Measurements from ENCODE around the gene ALDOC. TPM values are rescaled to one million over a fixed set of nuclear protein-coding genes. Genes with fewer than 3 reads are reported as not detected.
"Not testable (repeated sequence)": the region's sequence is repeated elsewhere in the genome, so short reads cannot be mapped to it uniquely, and the experiment has no call there.

ALDOC gene
- 1 to 10 TPM in 9 of 10 donors, under 1 TPM in 1; 0.92 to 5.1 (median 1.9) TPM for polyA plus RNA-seq (ENCODE audit: insufficient read length in 10 of 10)
- long read RNA-seq, donor 1 = 0 reads
- long read RNA-seq, donor 2, partial matches to known transcripts = 0 of 2 reads
- long read RNA-seq, donor 2, other reads (novel, unspliced or antisense) = 0 of 2 reads
- long read RNA-seq, donor 3 = 0 reads
- long read RNA-seq, donor 4 = 0 reads
- long read RNA-seq, donor 5 = 0 reads
- long read RNA-seq, donor 6 = 0 reads
- long read RNA-seq, donor 7, partial matches to known transcripts = 0 of 1 reads
- long read RNA-seq, donor 7, other reads (novel, unspliced or antisense) = 0 of 1 reads
- long read RNA-seq, donor 8 = 0 reads
- long read RNA-seq, donor 9 = 0 reads

DNA sequence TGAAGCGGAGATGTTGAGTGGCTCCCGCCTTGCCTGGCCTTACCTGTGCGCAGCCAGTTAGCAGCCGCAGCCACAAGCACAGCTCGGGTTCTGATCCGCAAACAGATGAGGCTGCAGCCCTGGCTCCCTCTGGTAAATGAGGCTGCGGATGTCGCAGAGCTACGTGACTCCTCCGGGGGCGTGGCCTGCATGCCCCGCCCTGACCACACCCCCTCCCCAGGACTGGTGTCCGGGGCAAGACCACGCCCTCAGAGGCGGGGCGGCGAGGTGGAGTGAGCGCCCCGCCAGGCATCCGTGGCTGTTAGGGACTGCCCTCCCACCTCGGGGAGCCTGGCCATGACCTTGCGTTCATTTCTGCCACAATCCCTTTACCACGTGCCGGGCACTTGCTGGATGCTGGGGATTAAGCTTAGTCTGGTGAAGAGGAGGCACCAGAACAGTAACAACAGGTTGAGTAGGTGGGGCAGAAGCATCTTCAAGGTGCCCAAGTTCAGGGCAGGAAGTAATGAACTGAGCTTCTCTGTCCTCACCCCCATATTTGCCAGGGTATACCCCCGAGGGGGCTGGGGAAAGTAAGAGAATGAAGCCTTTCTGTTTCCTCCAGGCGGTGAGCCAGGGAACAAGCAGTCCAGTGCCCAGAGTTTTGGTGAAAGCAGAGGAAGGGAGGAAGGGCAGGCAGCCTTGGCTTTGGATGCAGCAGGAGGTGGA, at the start of gene ALDOC:
Gene ALDOC, minus strand, starts transcription at position 138 of the 708 bp plus-strand sequence. CDS start 1,363 bp downstream, outside the sequence.
- DNase-seq = peak; percentile 84 to 92 (median 87)

DNA sequence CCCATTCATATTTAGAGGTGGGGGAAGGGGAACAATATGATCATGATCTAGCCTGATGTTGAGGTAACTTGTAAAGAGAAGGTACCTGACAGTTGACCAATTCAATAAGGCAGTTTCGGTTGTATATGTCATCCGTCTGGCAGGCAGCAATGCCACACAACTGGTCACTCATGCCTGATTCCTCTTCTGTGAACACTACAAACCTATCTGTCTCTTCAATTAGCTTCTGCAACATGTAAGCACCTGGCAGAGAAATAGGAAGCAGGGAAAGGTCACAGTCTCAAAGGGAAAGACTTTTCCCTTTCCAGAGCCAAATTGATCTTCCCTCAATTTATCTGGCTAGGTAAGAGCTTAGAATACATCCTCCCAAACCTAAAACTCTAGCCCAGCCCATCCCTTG, 47.5 kb upstream of the ALDOC start:
- DNase-seq = no peak

GRCh38 chr17:28623696-28624095, 47.0 kb upstream of the ALDOC start:
- DNase-seq = no peak

GRCh38 chr17:28622186-28622585, 45.5 kb upstream of the ALDOC start:
- DNase-seq = no peak

- no peak for DNase-seq
Observed at GRCh38 chr17:28620010-28620409, 43.3 kb upstream of the ALDOC start.

DNA sequence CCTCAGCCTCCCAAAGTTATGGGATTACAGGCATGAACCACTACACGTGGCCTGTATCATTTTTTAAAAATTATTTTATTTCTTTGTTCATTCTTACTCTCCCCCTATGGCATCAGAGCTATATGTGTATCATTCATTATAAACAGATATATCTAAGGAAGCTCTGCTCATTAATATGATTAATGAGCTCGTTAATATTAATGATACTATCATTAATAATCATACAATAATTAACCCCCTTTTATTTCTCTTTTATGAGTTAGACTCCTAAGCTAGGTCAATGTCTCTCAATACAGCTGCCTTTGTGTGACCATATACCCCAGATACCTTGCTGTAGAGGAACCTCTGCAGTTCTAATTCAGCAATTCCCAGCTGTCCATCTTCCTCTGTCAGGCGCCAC, 41.8 kb upstream of the ALDOC start:
- no peak for DNase-seq

- no peak for DNase-seq
Observed at GRCh38 chr17:28616281-28616680, 39.6 kb upstream of the ALDOC start.

- no peak for DNase-seq
Observed at GRCh38 chr17:28615260-28615940, 38.7 kb upstream of the ALDOC start.

DNA sequence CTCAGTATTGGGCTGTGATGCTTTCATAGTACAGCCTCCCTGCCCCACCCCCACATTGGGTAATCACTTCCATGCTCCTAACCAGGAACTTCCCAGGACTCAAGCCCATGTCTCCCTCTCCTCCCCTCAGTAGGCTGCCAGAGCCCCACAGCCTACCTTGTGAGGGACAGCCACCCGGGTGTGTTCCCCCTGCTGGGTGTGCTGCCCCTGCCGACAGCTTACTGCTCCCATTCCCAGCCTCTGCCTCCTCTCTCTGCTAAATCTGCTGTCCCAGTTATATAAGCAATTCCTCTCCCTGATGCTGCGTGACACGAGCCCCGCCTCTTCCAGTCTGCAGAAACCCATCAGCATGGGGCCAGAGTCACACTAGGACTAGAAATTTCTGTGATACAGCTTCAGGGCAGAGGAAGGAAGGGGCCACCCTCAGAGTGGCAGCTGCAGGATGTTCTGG, 37.3 kb upstream of the ALDOC start, which contains the start of gene RSKR:
Gene RSKR, minus strand, starts transcription at position 255 of the 451 bp plus-strand sequence. Its CDS starts 24 bp downstream, at position 231.
- no peak for DNase-seq

DNA sequence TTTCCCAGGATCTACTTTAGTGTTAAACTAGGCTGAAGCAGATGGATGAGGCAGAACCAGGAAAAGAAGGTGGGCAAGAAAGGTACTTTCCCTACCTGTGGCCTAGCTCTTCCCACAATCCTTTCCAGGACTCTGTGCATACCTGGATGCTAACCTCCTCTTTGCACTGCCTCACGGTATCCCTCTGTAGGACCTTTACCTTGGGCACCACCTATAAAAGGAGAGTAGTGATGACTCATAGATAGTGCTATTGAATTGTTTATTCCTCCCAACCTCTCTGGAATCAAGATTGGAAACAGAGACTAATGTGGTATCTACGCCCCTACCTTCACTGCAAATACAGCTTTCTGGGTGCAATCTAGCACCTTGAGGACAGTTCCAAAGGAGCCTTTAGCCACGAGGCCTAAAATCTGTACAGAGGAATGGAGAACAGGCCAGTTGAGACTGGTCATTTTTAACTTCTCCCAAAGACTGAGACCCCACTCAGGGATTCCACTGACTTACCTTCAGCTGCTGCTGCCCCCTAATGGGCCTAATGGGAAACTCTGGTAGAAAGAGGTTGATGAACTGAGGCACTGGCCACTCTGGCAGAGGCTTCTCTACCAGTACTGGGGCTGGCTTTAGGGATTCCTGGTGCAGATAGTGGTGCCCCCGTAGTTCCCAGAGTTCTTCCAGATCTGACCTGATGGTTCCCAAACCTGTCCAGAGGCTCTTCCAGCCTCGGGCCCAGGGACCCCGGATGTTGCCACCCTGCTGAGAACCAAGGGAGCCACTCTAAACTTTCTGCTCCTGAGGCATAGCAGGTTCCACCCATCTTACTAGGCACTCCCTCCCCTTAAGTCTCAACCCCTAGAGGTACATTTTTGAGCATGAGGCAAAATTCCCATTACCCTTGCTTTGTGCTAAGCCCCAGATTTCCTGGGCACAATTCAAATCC, 36.5 kb upstream of the ALDOC start:
- DNase-seq = peak; percentile 9 to 47 (median 34)

DNA sequence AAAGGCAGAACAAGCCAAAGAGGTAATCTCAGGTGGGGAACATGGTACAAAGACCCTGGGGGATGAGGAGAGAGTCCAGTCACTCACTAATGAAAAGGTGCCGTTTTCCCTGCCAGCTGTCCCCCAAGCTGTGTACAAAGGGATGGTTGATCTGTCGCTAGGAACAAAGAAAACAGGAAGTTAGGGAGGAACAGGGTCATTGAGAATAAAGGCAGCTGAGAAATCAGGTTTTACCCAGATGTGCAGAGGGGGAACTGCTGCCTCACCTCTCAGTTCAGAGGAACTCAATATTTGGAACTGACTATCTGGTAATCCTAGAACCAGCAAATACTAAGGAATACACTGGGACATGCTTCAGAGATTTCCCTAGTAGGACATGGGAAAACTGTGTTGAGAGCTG, 35.8 kb upstream of the ALDOC start:
- no peak for DNase-seq

DNA sequence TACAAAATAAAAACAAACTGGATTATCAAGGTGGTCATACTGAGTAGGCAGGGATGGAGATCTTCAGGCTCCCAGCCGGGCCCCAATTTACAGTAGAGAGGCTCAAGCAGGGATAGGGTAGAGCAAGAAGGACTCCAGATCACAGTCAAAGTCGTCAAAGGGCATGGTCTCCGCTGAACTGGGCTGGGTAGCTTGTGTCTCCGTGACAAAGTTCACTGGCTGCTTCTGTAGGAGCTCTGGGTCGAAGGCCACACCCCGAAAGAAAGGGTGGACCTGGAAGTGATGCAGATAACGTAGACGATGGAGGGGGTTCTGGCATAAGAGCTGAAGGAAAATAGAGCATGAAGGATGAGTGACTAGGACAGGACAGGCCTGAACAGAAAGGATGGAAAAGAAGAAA, 33.7 kb upstream of the ALDOC start:
- no peak for DNase-seq

DNA sequence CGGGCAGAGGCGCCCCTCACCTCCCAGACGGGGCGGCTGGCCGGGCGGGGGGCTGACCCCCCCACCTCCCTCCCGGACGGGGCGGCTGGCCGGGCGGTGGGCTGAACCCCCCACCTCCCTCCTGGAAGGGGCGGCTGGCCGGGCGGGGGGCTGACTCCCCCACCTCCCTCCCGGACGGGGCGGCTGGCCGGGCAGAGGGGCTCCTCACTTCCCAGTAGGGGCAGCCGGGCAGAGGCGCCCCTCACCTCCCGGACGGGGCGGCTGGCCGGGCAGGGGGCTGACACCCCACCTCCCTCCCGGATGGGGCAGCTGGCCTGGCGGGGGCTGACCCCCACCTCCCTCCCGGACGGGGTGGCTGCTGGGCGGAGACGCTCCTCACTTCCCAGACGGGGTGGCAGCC, 27.3 kb upstream of the ALDOC start:
- not testable (repeated sequence) for DNase-seq

DNA sequence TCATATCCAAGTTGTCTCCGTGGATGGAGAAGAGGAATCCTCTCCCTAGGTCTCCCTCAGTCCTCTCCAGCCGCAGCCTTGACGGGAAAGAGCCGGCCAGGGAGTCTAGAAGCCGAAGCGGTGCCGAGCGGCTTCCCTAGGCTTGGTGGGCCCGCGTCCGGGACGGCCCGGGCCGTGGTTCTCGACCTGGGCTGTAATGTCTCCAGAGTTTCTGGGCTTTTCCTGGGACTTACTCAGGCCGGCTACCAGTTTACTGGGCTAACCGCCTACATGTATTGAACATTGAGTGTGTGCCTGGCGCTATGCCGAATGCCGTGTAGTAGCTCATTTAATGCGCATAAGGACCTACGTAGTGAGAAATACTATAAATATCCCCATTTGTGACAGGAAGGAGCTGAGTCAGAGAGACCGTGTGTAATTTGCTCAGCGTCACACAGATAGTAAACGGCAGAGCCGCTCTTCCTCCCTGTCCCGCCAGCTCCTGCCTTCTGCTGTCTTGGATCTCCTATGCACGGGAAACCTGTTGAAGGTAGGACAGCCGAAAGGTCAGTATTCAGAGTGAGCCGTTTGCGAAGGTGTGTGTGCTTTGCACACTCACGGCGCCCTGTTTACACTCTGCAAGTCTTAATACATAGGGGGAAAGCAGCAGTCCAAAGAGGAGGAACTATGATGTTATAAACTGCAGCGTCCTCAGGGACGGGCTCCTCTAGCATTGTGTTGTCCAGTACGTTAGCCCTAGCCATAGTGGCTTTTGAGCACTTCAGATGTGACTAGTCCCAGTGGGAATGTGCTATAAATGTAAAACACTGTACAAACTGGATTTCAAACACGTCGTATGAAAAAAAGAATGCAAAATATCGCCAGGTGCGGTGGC, 22.9 kb upstream of the ALDOC start:
- DNase-seq = peak; percentile 76 to 90 (median 81)

DNA sequence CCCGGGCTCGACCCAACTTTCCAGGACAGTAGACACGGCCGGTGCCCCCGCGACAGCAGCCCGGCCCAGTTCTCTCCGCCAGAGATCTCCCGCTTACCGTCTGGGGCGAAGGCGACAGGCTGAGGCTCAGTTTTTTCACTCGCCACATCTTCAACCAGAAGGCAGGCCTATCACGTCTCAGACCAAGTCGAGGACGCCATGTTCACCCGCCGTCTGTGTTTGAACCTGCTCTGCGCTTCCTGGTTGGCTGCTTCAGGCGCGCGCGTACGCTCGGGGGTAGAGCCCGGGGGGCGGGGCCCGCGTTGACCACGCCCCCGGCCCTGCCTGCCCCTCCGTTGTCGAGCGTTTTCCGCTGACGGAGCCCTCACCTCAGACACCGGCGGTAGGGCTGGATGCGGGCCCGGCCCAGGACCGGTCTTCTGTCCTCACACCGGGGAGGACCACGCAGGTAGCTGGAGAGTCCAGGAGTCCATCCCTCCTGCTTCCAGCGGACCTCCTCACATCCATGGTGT, 22.2 kb upstream of the ALDOC start, which contains the start of gene SPAG5:
Gene SPAG5, minus strand, starts transcription at position 227 of the 512 bp plus-strand sequence. Its CDS starts 79 bp downstream, at position 148.
- peak; percentile 92 to 97 (median 94) for DNase-seq

- no peak for DNase-seq
Observed at GRCh38 chr17:28598389-28598788, 21.7 kb upstream of the ALDOC start.

- DNase-seq = no peak
Observed at GRCh38 chr17:28597606-28598383, 21.1 kb upstream of the ALDOC start.

GRCh38 chr17:28592260-28592659, 15.6 kb upstream of the ALDOC start:
- no peak for DNase-seq

DNA sequence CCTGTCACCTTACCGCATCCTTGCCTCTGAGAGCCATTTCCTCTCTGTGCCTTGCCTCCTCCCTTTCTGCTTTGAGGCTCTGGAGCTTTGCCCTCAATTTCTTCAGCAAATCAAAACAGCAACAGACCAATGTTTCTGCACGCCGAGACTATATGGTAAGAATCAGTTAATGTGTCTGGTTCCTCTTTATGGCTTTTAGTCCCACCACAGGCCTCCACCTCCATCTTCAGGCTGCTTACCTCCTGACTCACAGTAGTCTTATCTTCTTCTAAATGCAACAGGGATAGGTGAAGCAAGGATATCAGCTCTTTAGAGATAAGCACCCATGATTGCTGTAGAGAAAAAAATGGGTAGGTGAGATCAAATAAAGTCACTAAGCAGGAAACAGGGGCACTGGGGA, 9.2 kb upstream of the ALDOC start:
- no peak for DNase-seq

All from muscle of back (tissue), 13 donors.